Measurements from ENCODE around the gene KCNJ6.

- no peak for TF ChIP-seq CTCF (IDR thresholded peaks at IDR 0.05; ENCODE audit: low read depth, low read length)
- TF ChIP-seq POLR2A (IDR thresholded peaks at IDR 0.05; ENCODE audit: extremely low read depth, insufficient read length) = no peak
- TF ChIP-seq MAX (IDR thresholded peaks at IDR 0.05; ENCODE audit: low read depth, low read length) = no peak
Measured at GRCh38 chr21:37595944-37596343, 320.3 kb downstream of the KCNJ6 start.
